Measurements from ENCODE around the gene ANKRD13A.

DNA sequence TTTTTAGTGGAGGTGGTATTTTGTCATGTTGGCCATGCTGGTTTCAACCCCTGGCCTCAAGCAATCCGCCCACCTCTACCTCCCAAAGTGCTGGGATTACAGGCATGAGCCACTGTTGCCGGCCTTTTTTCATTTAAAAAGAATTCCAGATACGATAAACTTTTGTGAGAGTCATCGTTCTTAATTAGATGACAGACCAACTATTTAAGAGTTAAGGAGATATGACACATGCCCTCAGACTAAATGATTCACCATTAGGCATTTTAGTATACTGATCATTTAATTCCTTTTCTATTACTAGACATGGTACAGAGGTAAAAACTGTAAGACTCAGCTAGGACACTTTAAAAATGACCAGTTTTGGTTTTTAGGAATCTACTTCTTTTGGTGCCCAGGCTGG, 2.4 kb downstream of the ANKRD13A start:
- TF ChIP-seq POLR2AphosphoS5 (IDR thresholded peaks at IDR 0.05; ENCODE audit: borderline replicate concordance, low read depth, low read length) (no peak), EZH2 (IDR thresholded peaks at IDR 0.05) (no peak)

All from SK-N-MC (cell line).